OCI-LY1 (cell line): ENCODE measurements around the gene LZTFL1.

ENCODE experiments used
- H2AFZ ChIP-seq: fragments of 200-600 bp; sonication (generic), shearing (Covaris generic); 2 replicates; pipeline ENCODE4 v1.6.0; 2014; ENCODE audit warnings: antibody characterized with exemption, mild to moderate bottlenecking, low read length
- H3F3A ChIP-seq: fragments of 200-600 bp; sonication (generic), shearing (Covaris generic); 2 replicates; pipeline ENCODE4 v1.6.0; 2014; ENCODE audit warnings: mild to moderate bottlenecking, antibody characterized with exemption, low read length, moderate library complexity; ENCODE audit not compliant: insufficient read depth
- H3K27ac ChIP-seq: fragments of 200-600 bp; sonication (generic); 2 replicates; pipeline ENCODE4 v1.5.1; 2014; ENCODE audit warnings: low read length, mixed run types, mild to moderate bottlenecking, low read depth; ENCODE audit not compliant: poor library complexity, severe bottlenecking
- H3K27me3 ChIP-seq: fragments of 200-600 bp; sonication (generic); 2 replicates; pipeline ENCODE4 v1.6.0; 2014; ENCODE audit warnings: antibody characterized with exemption, mild to moderate bottlenecking, low read length, moderate library complexity; ENCODE audit not compliant: insufficient read depth
- H3K36me3 ChIP-seq: fragments of 200-600 bp; sonication (generic); 2 replicates; pipeline ENCODE4 v1.6.1; 2014; ENCODE audit warnings: mild to moderate bottlenecking, antibody characterized with exemption, low read length, moderate library complexity, mixed read lengths; ENCODE audit not compliant: insufficient read depth
- H3K4me1 ChIP-seq: fragments of 200-600 bp; sonication (generic); 2 replicates; pipeline ENCODE4 v1.5.1; 2014; ENCODE audit warnings: mild to moderate bottlenecking, low read length, moderate library complexity; ENCODE audit not compliant: insufficient read depth, severe bottlenecking
- H3K4me2 ChIP-seq: fragments of 200-600 bp; sonication (generic), shearing (Covaris generic); 2 replicates; pipeline ENCODE4 v1.6.1; 2014; ENCODE audit warnings: low read length
- H3K4me3 ChIP-seq: fragments of 200-600 bp; sonication (generic); 2 replicates; pipeline ENCODE4 v1.5.1; 2014; ENCODE audit warnings: low read length, low read depth, mild to moderate bottlenecking, mixed read lengths; ENCODE audit not compliant: poor library complexity, severe bottlenecking
- H3K79me2 ChIP-seq: fragments of 200-600 bp; shearing (Covaris generic); 2 replicates; pipeline ENCODE4 v1.6.1; 2016; ENCODE audit warnings: mixed run types, low read length, mixed read lengths; ENCODE audit not compliant: insufficient read depth
- H3K9ac ChIP-seq: fragments of 200-600 bp; sonication (generic), shearing (Covaris generic); 2 replicates; pipeline ENCODE4 v1.6.1; 2014; ENCODE audit warnings: mild to moderate bottlenecking, low read length, mixed read lengths
- H3K9me2 ChIP-seq: fragments of 200-600 bp; sonication (generic), shearing (Covaris generic); 2 replicates; pipeline ENCODE4 v1.6.1; 2014; ENCODE audit warnings: low read depth, mild to moderate bottlenecking, low read length, mixed read lengths
- H3K9me3 ChIP-seq: fragments of 200-600 bp; shearing (Covaris generic); 2 replicates; pipeline ENCODE4 v1.6.1; 2014; ENCODE audit warnings: low read length, mixed read lengths
- H4K20me1 ChIP-seq: fragments of 200-600 bp; sonication (generic), shearing (Covaris generic); 2 replicates; pipeline ENCODE4 v1.6.0; 2016; ENCODE audit warnings: mild to moderate bottlenecking, low read length; ENCODE audit not compliant: insufficient read depth
- CTCF ChIP-seq: fragments of 200-600 bp; sonication (generic), shearing (Covaris generic); IDR thresholded peaks from 2 replicates; pipeline ENCODE4 v1.5.1; 2017; ENCODE audit warnings: mild to moderate bottlenecking, antibody characterized with exemption, low read length, moderate library complexity, mixed read lengths
- EZH2 ChIP-seq: fragments of 200-600 bp; sonication (generic), shearing (Covaris generic); IDR thresholded peaks from 2 replicates; pipeline ENCODE4 v1.8.0; 2017; ENCODE audit warnings: borderline replicate concordance, mixed run types, mild to moderate bottlenecking, antibody characterized with exemption, low read length, moderate library complexity, mixed read lengths

LZTFL1 gene

GRCh38 chr3:45852828-45853227, 10.9 kb upstream of the LZTFL1 start:
- Histone ChIP-seq H3K4me3 (no peak overlapping the region), H3K27me3 (no peaks in the 10 kb centered on the region; the same call in none of the 2 replicates), H3K27ac (no peak overlapping the region), H3K9me3 (no peaks in the 10 kb centered on the region), H3F3A (no peaks in the 10 kb centered on the region), H3K4me2 (no peak overlapping the region), H3K9ac (no peak overlapping the region), H4K20me1 (no peaks in the 10 kb centered on the region), H3K79me2 (no peaks in the 10 kb centered on the region), H3K9me2 (no peaks in the 10 kb centered on the region), H3K4me1 (no peaks in the 10 kb centered on the region), H3K36me3 (no peaks in the 10 kb centered on the region), H2AFZ (no peak overlapping the region)
- no peak for TF ChIP-seq CTCF
- TF ChIP-seq EZH2 = no peak

- no peaks in the 10 kb centered on the region; the same call in none of the 2 replicates for H3K27me3 ChIP-seq
- H3K27ac ChIP-seq = no peak overlapping the region
- no peaks in the 10 kb centered on the region for H4K20me1 ChIP-seq
- no peak overlapping the region for H3K4me3 ChIP-seq
- H3K9me3 ChIP-seq = no peaks in the 10 kb centered on the region
- TF ChIP-seq EZH2 (no peak), CTCF (no peak)
- no peaks in the 10 kb centered on the region for H3K4me1 ChIP-seq
- no peak overlapping the region for H2AFZ ChIP-seq
- H3K4me2 ChIP-seq = no peak overlapping the region
- H3K9ac ChIP-seq = no peak overlapping the region
- no peaks in the 10 kb centered on the region for H3K79me2 ChIP-seq
- H3K36me3 ChIP-seq = no peaks in the 10 kb centered on the region
- H3F3A ChIP-seq = no peaks in the 10 kb centered on the region
- H3K9me2 ChIP-seq = no peaks in the 10 kb centered on the region
These were observed 6.5 kb upstream of the LZTFL1 start for GRCh38 chr3:45848392-45848791.

GRCh38 chr3:45844616-45845015, 2.7 kb upstream of the LZTFL1 start:
- no peak overlapping the region for H3K9ac ChIP-seq
- no peaks in the 10 kb centered on the region for H3K79me2 ChIP-seq
- no peak overlapping the region for H2AFZ ChIP-seq
- H4K20me1 ChIP-seq = no peaks in the 10 kb centered on the region
- no peak overlapping the region for H3K27ac ChIP-seq
- no peaks in the 10 kb centered on the region; the same call in 1 of the 2 replicates for H3K27me3 ChIP-seq
- no peak for TF ChIP-seq EZH2
- TF ChIP-seq CTCF = no peak
- H3K9me2 ChIP-seq = no peaks in the 10 kb centered on the region
- peaks cover 17% of the 10 kb centered on the region for H3K4me1 ChIP-seq
- no peaks in the 10 kb centered on the region; the same call in 1 of the 2 replicates for H3K36me3 ChIP-seq
- no peaks in the 10 kb centered on the region for H3F3A ChIP-seq
- no peak overlapping the region for H3K4me2 ChIP-seq
- H3K9me3 ChIP-seq = no peaks in the 10 kb centered on the region
- H3K4me3 ChIP-seq = no peak overlapping the region
